CD4-positive, alpha-beta T cell treated with Interleukin-17A for 1 hour (primary cell): ENCODE data around the gene MAPK8IP3.

Experiments used
- DNase-seq: peaks from one replicate; pipeline ENCODE4 v3.0.0-alpha.2; 2020

Gene MAPK8IP3

DNA sequence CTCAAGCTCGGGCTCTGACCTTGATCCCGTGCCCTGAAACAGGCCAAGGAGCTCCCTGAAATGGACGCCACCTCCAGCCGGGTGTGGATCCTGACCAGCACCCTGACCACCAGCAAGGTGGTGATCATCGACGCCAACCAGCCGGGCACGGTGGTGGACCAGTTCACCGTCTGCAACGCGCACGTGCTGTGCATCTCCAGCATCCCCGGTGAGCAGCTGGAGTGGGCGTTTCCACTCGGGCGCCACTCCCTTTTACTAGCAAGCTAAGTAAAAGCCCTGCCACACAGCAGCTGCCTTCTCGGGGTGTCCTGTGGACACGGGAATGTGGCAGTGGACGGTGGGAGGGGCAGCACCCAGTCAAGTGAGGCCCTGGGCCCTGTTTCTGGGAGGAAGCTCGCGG, 59.0 kb downstream of the MAPK8IP3 start:
- DNase-seq: no peak

- no peak for DNase-seq
Measured at GRCh38 chr16:1765826-1766225, 59.8 kb downstream of the MAPK8IP3 start.

DNA sequence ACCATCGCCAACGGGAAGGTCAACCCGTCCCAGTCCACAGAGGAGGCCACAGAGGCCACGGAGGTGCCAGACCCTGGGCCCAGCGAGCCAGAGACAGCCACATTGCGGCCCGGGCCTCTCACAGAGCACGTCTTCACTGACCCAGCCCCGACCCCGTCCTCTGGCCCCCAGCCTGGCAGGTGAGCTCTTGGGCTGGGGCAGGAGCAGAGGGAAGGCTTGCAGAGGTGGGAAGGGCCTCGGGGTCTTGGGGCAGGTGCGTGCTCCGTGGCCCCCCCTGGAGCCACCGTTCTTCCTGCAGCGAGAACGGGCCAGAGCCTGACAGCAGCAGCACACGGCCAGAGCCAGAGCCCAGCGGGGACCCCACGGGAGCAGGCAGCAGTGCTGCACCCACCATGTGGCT, 60.2 kb downstream of the MAPK8IP3 start:
- DNase-seq: no peak

- DNase-seq: no peak
Measured at GRCh38 chr16:1766701-1767100, 60.7 kb downstream of the MAPK8IP3 start.

GRCh38 chr16:1767116-1767994, 61.4 kb downstream of the MAPK8IP3 start:
- no peak for DNase-seq

DNA sequence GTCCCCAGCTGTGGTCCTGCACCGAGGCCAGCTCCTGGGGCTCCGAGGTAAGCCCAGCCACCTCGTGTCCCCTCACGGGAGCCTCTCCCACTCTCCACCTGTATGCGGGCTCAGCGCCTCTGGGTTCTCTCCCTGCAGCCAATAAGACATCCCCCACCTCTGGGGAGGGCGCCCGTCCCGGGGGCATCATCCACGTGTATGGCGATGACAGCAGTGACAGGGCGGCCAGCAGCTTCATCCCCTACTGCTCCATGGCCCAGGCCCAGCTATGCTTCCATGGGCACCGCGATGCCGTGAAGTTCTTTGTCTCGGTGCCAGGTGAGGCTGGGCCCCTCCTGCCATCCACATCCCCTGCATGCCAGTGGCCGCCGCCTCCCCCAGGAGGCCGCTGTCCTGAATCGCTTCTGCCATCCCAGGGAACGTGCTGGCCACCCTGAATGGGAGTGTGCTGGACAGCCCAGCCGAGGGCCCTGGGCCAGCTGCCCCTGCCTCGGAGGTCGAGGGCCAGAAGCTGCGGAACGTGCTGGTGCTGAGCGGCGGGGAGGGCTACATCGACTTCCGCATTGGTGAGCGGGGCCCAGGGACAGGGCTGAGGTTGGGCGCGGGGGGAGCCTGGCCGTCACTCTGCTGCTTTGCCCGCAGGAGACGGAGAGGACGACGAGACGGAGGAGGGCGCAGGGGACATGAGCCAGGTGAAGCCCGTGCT, 62.2 kb downstream of the MAPK8IP3 start:
- DNase-seq: no peak

DNA sequence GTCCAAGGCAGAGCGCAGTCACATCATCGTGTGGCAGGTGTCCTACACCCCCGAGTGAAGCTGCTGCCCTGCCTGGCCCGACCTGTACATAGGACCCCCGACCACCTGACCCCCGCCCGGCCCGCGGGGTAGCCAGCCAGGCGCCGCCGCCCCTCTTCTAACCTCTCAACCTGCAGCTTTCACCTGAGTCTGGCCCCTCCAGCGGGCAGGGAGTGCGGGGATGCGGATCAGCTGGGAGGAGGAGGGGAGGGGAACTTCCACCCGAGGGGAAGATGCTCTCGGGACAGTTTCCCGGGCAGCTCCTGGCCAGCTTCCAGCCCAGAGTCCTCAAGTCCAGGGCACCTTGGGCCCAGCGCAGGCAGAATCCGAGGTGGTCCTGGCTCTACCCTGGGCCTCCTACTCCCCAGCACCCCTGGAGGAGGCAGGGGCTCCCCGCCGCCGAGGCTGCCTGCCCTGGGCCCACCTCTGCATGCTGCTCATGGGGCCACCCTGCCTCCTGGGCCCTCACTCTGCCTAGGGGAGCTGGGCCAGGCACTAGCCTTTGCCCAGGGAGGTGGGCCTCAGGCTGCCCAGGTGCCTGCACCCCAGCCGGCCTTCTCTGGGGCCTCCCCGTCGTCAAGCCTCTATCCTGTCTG, 62.9 kb downstream of the MAPK8IP3 start:
- no peak for DNase-seq

- DNase-seq: no peak
Measured at GRCh38 chr16:1769402-1770300, 63.7 kb downstream of the MAPK8IP3 start.

DNA sequence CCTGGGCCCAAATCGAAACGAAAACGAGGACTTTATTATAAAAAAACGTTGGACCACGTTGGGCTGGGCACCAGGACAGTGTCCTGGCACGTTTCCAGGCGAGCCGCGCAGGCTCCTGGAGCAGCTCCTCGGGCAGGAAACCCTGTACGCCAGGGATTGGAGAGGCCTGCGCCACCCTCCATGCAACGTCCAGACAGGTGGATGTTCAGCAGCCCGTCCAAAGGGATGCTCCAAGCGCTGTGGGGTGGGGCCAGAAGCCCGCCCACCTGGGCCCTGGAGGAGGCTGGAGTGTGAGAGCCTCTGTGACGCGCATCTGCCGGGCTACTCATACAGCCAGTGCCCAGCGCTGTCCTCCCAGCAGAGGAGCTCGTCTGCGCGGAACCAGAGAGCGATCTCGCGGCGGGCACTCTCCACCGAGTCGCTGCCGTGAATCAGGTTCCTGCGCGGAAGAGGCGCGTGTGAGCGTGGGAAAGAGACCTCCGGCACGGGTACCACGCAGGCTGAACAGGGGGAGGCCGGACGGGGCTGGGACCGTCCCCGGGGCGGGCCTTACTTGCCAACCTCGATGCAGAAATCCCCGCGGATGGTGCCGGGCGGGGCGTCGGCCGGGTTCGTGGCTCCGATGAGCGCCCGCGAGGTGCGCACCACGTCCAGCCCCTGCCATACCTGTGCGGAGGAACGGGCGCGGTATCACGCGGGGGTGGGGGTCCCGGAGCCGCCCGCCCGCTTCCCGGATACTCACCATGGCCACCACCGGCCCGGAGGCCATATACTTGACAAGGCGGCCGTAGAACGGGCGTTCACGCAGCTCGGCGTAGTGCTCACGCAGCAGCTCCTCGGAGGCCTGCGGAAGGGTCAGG, 64.6 kb downstream of the MAPK8IP3 start:
- DNase-seq: peak; percentile 64

DNA sequence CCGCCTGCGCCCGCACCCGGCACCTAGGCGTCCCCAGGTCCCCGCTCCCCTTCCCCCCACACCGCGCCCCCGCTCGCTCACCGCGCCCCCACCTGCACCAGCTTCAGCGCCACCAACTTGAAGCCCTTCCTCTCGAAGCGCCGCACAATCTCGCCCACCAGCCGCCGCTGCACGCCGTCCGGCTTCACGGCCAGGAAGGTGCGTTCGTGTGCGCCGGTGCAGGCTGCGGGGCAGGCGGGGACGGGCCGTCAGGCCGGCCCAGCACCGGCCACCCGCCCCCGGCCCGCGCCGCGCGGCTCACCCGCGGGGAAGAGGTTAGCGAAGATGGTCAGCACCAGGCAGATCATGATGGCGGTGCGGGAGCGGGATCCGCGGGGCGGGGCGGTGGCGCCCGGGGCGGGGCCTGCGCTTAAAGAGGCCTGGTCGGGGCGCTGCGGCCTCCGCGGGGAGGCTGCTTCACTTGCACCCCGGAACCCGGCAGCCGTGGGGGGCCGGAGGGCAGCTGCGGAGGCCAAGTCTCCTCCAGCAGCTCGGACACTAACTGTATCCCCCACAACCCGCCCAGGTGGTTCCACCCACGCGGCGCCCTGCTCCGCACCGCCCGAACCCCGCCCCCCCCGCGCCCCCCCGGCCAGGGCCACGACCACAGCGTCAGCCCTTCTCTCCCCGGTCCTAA, 65.3 kb downstream of the MAPK8IP3 start, which contains the start of gene NME3:
TSS of gene NME3 (minus strand) at position 356 of the 676 bp plus-strand sequence. CDS start at position 347, 9 bp downstream.
- peak; percentile 75 for DNase-seq

DNA sequence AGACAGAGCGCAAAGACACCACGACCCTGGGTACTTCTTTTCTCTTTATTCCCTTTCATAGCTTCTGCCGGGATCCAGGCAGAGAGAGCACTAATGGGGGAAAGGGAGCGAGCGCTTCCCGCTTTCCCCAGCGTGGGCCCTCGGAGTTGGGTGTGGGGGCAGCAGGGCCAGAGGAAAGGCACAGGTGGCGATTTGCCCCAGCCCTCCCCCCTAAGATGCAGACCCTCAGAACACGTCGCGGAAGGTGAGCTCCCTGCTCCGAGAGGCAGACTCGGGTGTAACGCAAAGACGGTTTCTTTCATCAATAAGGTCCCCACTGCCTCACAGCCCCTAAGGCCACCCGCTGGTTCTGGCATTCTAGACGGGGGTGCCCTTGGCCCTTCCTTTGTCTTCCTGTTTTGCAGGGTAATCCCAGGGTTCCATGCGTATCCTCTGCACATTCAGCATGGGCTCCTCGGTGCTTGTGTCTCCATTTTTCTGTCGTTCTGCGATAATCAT, 65.9 kb downstream of the MAPK8IP3 start:
- no peak for DNase-seq

- peak; percentile 33 for DNase-seq
Measured at GRCh38 chr16:1772362-1772907, 66.4 kb downstream of the MAPK8IP3 start, which contains the start of gene EME2. TSS of gene EME2 (plus strand) at chr16:1772810. CDS start at chr16:1773228, 418 bp downstream.

DNA sequence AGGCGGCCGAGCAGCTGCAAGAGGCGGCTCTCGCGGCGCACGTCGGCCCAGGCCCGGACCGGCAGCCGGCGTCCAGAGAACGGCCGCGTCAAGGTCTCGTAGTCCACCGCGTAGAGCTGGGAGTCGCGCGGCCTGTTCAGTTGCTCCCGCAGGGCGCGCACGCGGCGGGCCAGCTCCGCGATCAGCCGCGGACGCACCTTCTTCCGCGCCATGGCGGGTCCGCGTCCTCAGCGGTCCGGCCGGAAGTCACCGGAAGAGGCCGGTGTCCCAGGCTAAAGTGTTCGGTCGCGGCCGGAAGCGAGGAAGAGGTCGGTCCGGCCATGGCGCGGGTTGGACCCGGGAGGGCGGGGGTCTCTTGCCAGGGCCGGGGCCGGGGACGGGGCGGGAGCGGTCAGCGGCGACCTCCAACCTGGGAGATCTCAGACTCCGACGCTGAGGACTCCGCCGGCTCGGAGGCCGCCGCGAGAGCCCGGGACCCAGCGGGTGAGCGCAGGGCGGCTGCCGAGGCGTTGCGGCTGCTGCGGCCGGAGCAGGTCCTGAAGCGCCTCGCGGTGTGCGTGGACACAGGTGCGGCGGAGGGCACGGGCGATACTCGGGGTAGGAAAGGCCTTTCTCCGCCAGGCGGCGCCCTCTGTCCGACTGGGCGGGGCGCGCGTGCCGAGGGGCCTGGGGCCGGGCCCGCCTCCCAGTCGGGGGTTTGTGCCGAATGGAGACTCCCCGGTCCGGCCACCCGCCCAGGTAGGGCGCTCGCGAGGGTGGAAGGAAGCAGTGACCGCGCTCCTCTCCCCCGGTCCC, 67.1 kb downstream of the MAPK8IP3 start, which contains the start of gene MRPS34:
TSS of gene MRPS34 (minus strand) at position 227 of the 795 bp plus-strand sequence. CDS start at position 212, 15 bp downstream.
- peak; percentile 85 for DNase-seq

DNA sequence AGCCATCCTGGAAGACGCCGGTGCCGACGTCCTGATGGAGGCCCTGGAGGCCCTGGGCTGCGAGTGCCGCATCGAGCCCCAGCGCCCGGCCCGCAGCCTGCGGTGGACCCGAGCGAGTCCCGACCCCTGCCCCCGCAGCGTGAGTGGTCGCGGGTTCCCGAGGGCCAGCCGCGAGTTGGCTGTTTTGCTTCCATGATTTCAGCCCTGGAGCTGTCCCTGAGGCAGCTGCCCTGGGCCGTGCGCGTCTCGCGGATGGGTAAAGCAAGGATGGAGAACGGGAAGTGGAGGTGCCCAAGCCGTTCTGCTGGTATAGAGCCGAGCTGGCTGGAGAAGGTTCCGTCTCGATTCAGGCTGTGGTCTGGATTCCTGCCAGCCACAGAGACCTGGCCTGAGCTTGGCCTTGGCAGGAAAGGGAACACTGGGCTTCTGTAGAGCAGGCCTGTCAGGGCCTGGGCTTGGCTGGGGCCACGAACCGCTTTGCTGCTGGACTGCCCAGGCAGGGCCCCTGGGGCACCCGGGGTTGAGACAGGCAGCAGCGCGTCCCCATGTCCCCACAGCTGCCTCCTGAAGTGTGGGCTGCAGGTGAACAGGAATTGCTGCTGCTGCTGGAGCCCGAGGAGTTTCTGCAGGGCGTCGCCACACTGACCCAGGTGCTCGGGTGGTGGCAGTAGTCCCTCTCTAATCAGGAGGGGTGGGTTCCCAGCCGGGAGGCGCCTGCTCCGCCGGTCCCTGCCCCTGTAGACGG, 67.9 kb downstream of the MAPK8IP3 start:
- DNase-seq: no peak

GRCh38 chr16:1774448-1774780, 68.4 kb downstream of the MAPK8IP3 start:
- DNase-seq: no peak

DNA sequence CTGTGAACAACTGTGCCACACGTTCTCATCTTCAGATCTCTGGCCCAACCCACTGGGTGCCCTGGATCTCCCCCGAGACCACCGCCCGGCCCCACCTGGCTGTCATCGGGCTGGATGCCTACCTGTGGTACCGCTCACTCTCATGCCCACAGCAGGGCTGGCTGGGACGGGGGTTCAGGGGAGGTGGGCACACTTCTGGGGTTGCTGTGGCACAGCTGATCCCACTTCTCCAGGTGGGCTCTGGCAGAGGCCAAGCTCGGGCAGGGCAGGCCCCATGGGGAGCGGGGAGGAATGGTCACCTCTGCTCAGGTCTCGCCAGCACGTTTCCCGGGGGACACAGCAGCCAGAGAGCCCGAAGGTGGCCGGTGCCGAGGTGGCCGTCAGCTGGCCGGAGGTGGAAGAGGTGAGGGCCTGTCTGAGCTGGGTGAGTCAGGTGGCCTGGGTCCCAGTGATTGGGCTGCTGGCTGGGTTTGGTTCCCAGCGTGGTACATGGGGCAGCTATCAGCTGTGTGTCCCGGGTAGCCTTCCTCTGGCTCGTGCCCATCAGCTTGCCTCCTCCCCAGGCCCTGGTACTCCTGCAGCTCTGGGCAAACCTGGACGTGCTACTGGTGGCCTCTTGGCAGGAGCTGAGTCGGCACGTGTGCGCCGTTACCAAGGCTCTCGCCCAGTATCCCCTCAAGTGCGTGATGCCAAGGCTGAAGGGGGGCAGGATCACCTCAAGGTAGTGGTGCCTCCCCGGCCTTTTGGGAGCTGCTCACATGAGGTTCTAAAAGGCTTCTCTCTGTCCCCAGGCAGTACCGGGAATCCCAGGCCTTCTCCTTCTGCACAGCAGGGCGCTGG, 69.2 kb downstream of the MAPK8IP3 start:
- no peak for DNase-seq

DNA sequence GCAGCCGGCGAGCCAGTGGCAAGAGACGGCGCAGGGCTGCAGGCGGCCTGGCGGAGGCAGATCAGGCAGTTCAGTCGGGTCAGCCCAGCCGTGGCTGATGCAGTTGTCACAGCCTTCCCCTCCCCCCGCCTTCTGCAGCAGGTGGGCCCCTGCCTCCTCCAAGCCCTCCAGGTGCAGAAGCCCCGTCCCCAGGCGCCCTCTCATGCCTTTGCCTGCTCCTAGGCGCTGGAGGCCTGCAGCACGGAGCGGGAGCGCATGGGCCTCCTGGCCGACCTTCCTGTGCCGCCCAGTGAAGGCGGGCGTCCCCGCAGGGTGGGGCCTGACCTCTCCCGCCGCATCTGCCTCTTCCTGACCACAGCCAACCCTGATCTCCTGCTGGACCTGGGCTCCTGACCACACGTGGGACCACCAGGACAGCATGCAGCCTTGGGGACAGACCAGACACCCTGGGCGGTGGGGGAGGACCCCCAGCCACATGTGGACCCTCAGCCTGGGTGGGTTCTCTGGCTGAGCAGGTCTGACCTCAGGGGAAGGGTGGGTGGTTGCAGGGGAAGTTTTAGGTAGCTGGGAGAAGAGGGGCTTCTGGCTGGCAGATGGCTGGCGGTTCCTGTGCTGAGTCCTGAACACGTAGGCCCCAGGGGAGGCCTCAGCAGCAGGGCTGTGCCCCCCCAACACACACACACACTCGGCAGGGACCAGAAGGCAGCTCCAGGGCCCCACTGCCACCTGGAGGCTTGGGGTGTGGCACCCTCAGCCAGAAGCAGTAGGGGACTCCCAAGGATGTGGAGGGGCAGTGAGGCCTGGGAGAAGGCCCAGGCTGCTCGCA, 70.1 kb downstream of the MAPK8IP3 start:
- no peak for DNase-seq
